ENCODE results near the gene PRKD2. TPM values are rescaled to one million over a fixed set of nuclear protein-coding genes. Genes with fewer than 3 reads are reported as not detected.
A peak's percentile ranks its signal among the peaks of the same experiment; 100 is the strongest.

PRKD2 gene
- total RNA-seq, 1 donor: 9.0 TPM

- Histone ChIP-seq H3K9me3 (ENCODE audit: low read depth, low read length) (no peaks in the 10 kb centered on the region), H2AFZ (ENCODE audit: low read length) (peak overlapping the region; percentile 57), H3K4me2 (ENCODE audit: insufficient read depth, low read length) (peak overlapping the region; percentile 79), H3K27me3 (ENCODE audit: insufficient read depth, low read length) (no peaks in the 10 kb centered on the region), H3K27ac (ENCODE audit: low read depth, low read length) (no peak overlapping the region), H3K79me2 (ENCODE audit: insufficient read depth, low read length) (no peaks in the 10 kb centered on the region), H3K4me3 (ENCODE audit: insufficient read depth, low read length) (peak overlapping the region; percentile 41), H3K36me3 (ENCODE audit: insufficient read depth, low read length) (peaks cover 66% of the 10 kb centered on the region), H4K20me1 (ENCODE audit: insufficient read depth, low read length) (no peaks in the 10 kb centered on the region), H3K4me1 (ENCODE audit: insufficient read depth, low read length) (peaks cover 6% of the 10 kb centered on the region)
- DNase-seq (ENCODE audit: insufficient read length, low spot score, missing footprints): peak; percentile 98
- TF ChIP-seq CTCF (IDR thresholded peaks at IDR 0.05; ENCODE audit: extremely low read depth, low read depth, low read length): no peak
These were observed 19.5 kb downstream of the PRKD2 start for GRCh38 chr19:46697204-46697960.

- no peak overlapping the region for H2AFZ ChIP-seq (ENCODE audit: low read length)
- H3K27ac ChIP-seq (ENCODE audit: low read depth, low read length): no peak overlapping the region
- no peaks in the 10 kb centered on the region for H3K79me2 ChIP-seq (ENCODE audit: insufficient read depth, low read length)
- peaks cover 3% of the 10 kb centered on the region for H4K20me1 ChIP-seq (ENCODE audit: insufficient read depth, low read length)
- no peak for DNase-seq (ENCODE audit: insufficient read length, low spot score, missing footprints)
- TF ChIP-seq CTCF (IDR thresholded peaks at IDR 0.05; ENCODE audit: extremely low read depth, low read depth, low read length): no peak
- H3K9me3 ChIP-seq (ENCODE audit: low read depth, low read length): no peaks in the 10 kb centered on the region
- peaks cover 6% of the 10 kb centered on the region for H3K4me1 ChIP-seq (ENCODE audit: insufficient read depth, low read length)
- H3K4me3 ChIP-seq (ENCODE audit: insufficient read depth, low read length): no peak overlapping the region
- peaks cover 66% of the 10 kb centered on the region for H3K36me3 ChIP-seq (ENCODE audit: insufficient read depth, low read length)
- no peaks in the 10 kb centered on the region for H3K27me3 ChIP-seq (ENCODE audit: insufficient read depth, low read length)
- H3K4me2 ChIP-seq (ENCODE audit: insufficient read depth, low read length): no peak overlapping the region
These were observed 20.1 kb downstream of the PRKD2 start for GRCh38 chr19:46696866-46697203.

DNA sequence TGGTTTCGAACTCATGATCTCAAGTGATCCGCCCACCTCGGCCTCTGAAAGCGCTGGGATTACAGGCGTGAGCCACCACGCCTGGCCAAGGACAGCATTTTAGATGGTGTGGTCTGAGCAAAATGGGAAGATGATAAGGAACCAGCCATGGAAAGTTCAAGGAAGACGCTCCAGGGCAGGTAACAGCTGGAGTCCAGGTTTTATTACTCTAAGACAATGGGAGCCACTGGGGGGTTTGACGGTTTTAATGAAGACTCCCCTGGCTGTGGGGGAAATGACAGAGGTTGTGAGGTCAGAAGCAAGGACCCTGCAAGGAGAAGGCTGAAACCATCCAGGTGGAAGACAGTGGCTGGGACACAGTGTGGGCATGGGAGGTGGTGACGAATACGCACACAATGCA is 20.9 kb downstream of the PRKD2 start:
- Histone ChIP-seq H3K36me3 (ENCODE audit: insufficient read depth, low read length) (peaks cover 68% of the 10 kb centered on the region), H2AFZ (ENCODE audit: low read length) (no peak overlapping the region), H3K27ac (ENCODE audit: low read depth, low read length) (no peak overlapping the region), H3K27me3 (ENCODE audit: insufficient read depth, low read length) (no peaks in the 10 kb centered on the region), H3K9me3 (ENCODE audit: low read depth, low read length) (no peaks in the 10 kb centered on the region), H3K4me2 (ENCODE audit: insufficient read depth, low read length) (no peak overlapping the region), H3K79me2 (ENCODE audit: insufficient read depth, low read length) (no peaks in the 10 kb centered on the region), H3K4me3 (ENCODE audit: insufficient read depth, low read length) (no peak overlapping the region), H4K20me1 (ENCODE audit: insufficient read depth, low read length) (peaks cover 5% of the 10 kb centered on the region), H3K4me1 (ENCODE audit: insufficient read depth, low read length) (peaks cover 6% of the 10 kb centered on the region)
- TF ChIP-seq CTCF (IDR thresholded peaks at IDR 0.05; ENCODE audit: extremely low read depth, low read depth, low read length): no peak
- peak; percentile 56 for DNase-seq (ENCODE audit: insufficient read length, low spot score, missing footprints)

DNA sequence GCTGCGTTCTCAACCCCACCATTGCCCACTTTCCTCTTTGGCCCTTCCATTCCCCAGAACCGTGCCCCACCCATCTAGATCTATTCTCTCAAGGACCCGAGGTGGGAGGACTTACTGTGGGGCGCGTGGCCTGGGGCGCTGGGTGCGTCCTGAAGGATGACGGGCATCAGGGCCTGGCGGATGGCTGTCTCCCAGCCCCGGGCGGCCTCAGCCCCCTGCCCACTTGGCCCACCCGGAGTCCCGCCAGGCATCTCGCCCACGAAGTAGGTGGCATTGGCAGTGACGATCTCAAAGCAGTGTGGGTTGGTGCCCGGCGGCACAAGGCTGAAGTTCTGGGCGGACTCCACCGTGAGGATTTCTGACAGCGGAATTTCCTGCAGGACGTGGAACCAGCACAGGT is 23.2 kb downstream of the PRKD2 start:
- no peaks in the 10 kb centered on the region for H3K27me3 ChIP-seq (ENCODE audit: insufficient read depth, low read length)
- no peak for TF ChIP-seq CTCF (IDR thresholded peaks at IDR 0.05; ENCODE audit: extremely low read depth, low read depth, low read length)
- H3K9me3 ChIP-seq (ENCODE audit: low read depth, low read length): no peaks in the 10 kb centered on the region
- peaks cover 5% of the 10 kb centered on the region for H4K20me1 ChIP-seq (ENCODE audit: insufficient read depth, low read length)
- no peak for DNase-seq (ENCODE audit: insufficient read length, low spot score, missing footprints)
- H3K36me3 ChIP-seq (ENCODE audit: insufficient read depth, low read length): peaks cover 69% of the 10 kb centered on the region
- H3K4me3 ChIP-seq (ENCODE audit: insufficient read depth, low read length): no peak overlapping the region
- peaks cover 6% of the 10 kb centered on the region for H3K4me1 ChIP-seq (ENCODE audit: insufficient read depth, low read length)
- H2AFZ ChIP-seq (ENCODE audit: low read length): no peak overlapping the region
- no peaks in the 10 kb centered on the region for H3K79me2 ChIP-seq (ENCODE audit: insufficient read depth, low read length)
- H3K27ac ChIP-seq (ENCODE audit: low read depth, low read length): no peak overlapping the region
- no peak overlapping the region for H3K4me2 ChIP-seq (ENCODE audit: insufficient read depth, low read length)
